HepG2 (cell line): Measurements from ENCODE around the gene CAMK2G. TPM values are rescaled to one million over a fixed set of nuclear protein-coding genes. Genes with fewer than 3 reads are reported as not detected.

Source experiments
- ATAC-seq: fragments of 200-7000 bp; cut with Tn5 transposase; 3 replicates; pipeline ENCODE4 v1.9.1; 2020; ENCODE audit warnings: mild to moderate bottlenecking, moderate library complexity
- BruUV-seq: library from RNA; stranded (reverse); fragments of 400-500 nt; replicated peaks from 2 replicates; lab custom pipeline; 2021; lab: Mats Ljungman, UMichigan
- CTCF ChIA-PET: fragments of 300-600 bp; formaldehyde crosslinking; extraction: SDS; loops from one replicate; lab custom pipeline; 2021; ENCODE audit warnings: low total read pairs, inconsistent platforms, low intra/inter-chr PET ratio; lab: Yijun Ruan, JAX
- POLR2A ChIA-PET: fragments of 350-600 bp; sonication (Branson Sonifier 250); formaldehyde crosslinking; loops from one replicate; lab custom pipeline; 2020; ENCODE audit warnings: antibody characterized with exemption, inconsistent platforms; lab: Yijun Ruan, JAX
- DNase-seq: peaks from one replicate; pipeline ENCODE4 v3.0.0-alpha.2; 2015; ENCODE audit warnings: low spot score
- FAIRE-seq: peaks from 3 replicates; lab custom pipeline; 2011; peaks lifted over from hg19 to GRCh38; lab: Jason Lieb, UNC
- H2AFZ ChIP-seq: one replicate; pipeline ENCODE4 v1.6.1; 2011; ENCODE audit warnings: low read length, inconsistent platforms
- H3K27ac ChIP-seq: fragments of 300-600 bp; 3 replicates; pipeline ENCODE4 v1.8.0; 2011; ENCODE audit warnings: mixed run types, mild to moderate bottlenecking, mixed read lengths, low read length, inconsistent platforms; ENCODE audit not compliant: insufficient read depth; ENCODE audit errors: extremely low read length
- H3K27me3 ChIP-seq, 2 experiments: fragments of 200-600 bp in 1 of 2; 2 replicates in 1 of 2; 3 replicates in 1 of 2; pipeline versions ENCODE4 v1.6.0 to v1.8.0; 2011; ENCODE audit warnings: low read length in 2 of 2, mild to moderate bottlenecking in 2 of 2, moderate library complexity in 2 of 2, inconsistent platforms in 1 of 2; ENCODE audit not compliant: insufficient read depth in 2 of 2, control insufficient read depth in 1 of 2
- H3K36me3 ChIP-seq, 2 experiments: fragments of 200-600 bp in 1 of 2; replicated peaks in 1 of 2; 2 replicates in 1 of 2; 3 replicates in 1 of 2; pipeline versions ENCODE4 v1.5.1 to v1.8.0; 2011; ENCODE audit warnings: low read length in 2 of 2, inconsistent platforms in 1 of 2; ENCODE audit not compliant: insufficient read depth in 2 of 2, control insufficient read depth in 1 of 2
- H3K4me1 ChIP-seq: 2 replicates; pipeline ENCODE4 v1.5.1; 2012; ENCODE audit warnings: low read length, inconsistent platforms; ENCODE audit not compliant: insufficient read depth
- H3K4me2 ChIP-seq: 2 replicates; pipeline ENCODE4 v1.6.0; 2011; ENCODE audit warnings: low read depth, low read length, inconsistent platforms
- H3K4me3 ChIP-seq, 3 experiments: fragments of 200-600 bp in 1 of 3; sonication (generic), shearing (Covaris generic) in 1 of 3; replicated peaks in 1 of 3; 2 replicates each; pipeline ENCODE4 v1.5.1; 2011 to 2016; ENCODE audit warnings: low read length in 3 of 3, inconsistent platforms in 2 of 3, low read depth in 2 of 3, mild to moderate bottlenecking in 2 of 3, control low read depth in 1 of 3, mixed read lengths in 1 of 3; ENCODE audit not compliant: insufficient read depth in 1 of 3
- H3K79me2 ChIP-seq: one replicate; pipeline ENCODE4 v1.6.1; 2011; ENCODE audit warnings: low read length, inconsistent platforms; ENCODE audit not compliant: insufficient read depth
- H3K9ac ChIP-seq: 2 replicates; pipeline ENCODE4 v1.6.0; 2011; ENCODE audit warnings: mild to moderate bottlenecking, low read depth, low read length, inconsistent platforms; ENCODE audit not compliant: insufficient read depth
- H3K9me3 ChIP-seq: 2 replicates; pipeline ENCODE4 v1.5.1; 2012; ENCODE audit warnings: mild to moderate bottlenecking, low read length
- H4K20me1 ChIP-seq: 2 replicates; pipeline ENCODE4 v1.6.0; 2011; ENCODE audit warnings: inconsistent platforms, mild to moderate bottlenecking, low read length, moderate library complexity; ENCODE audit not compliant: insufficient read depth
- FOSL2 ChIP-seq: sonication (generic); formaldehyde crosslinking; IDR thresholded peaks from 2 replicates; pipeline ENCODE4 v1.4.0; 2020; ENCODE audit warnings: missing genetic modification reagents
- KIAA2018 ChIP-seq: sonication (generic); formaldehyde crosslinking; IDR thresholded peaks from 2 replicates; pipeline ENCODE4 v1.5.0; 2020; ENCODE audit warnings: mild to moderate bottlenecking, missing genetic modification reagents, borderline replicate concordance
- NR2C2 ChIP-seq: sonication (generic); formaldehyde crosslinking; IDR thresholded peaks from 2 replicates; pipeline ENCODE4 v1.4.0; 2020; ENCODE audit warnings: missing genetic modification reagents, mild to moderate bottlenecking, moderate library complexity, borderline replicate concordance
- ZNF121 ChIP-seq: sonication (generic); formaldehyde crosslinking; IDR thresholded peaks from 2 replicates; pipeline ENCODE4 v1.5.0; 2020; ENCODE audit warnings: mild to moderate bottlenecking, missing genetic modification reagents
- WGBS: methylation state at CpG from one replicate; pipeline ENCODE4 v1.1.6; 2017; ENCODE audit warnings: low lambda C conversion rate; 5-methylcytosine and 5-hydroxymethylcytosine counted together
- in situ Hi-C: cut with HindIII; loops from 2 replicates; pipeline ENCODE4 v1.10.0; 2017; ENCODE audit warnings: low pct_unique_long_range_greater_than_20kb; ENCODE audit not compliant: extremely low pct_ligation_motif_present
- intact Hi-C: fragments of 100-400 bp; cut with micrococcal nuclease; formaldehyde crosslinking; loops from one replicate; pipeline ENCODE4 v1.10.0; 2022; ENCODE audit not compliant: unreplicated experiment
- polyA plus RNA-seq, 8 experiments: library from polyadenylated mRNA; depleted of rRNA in 3 of 8; stranded (reverse) in 7 of 8; unstranded in 1 of 8; fragments of >200 nt; fragmentation: Illumina TruSeq in 4 of 8; extraction: Trizol in 4 of 8; gene quantifications; 2 replicates each; pipeline versions ENCODE4 v1.2.1 to v1.2.3, GENCODE V29; 2011 to 2016; ENCODE audit warnings: low read depth in 4 of 8, missing spikeins in 1 of 8, mixed read lengths in 1 of 8; ENCODE audit not compliant: insufficient read depth in 1 of 8
- total RNA-seq, 5 experiments: library from RNA; depleted of rRNA; stranded (reverse); fragments of >200 nt; fragmentation: Illumina TruSeq; extraction: Trizol; gene quantifications; 2 replicates each; pipeline ENCODE4 v1.2.3, GENCODE V29; 2016; ENCODE audit warnings: low read depth in 1 of 5
- TF ChIP-seq, protein P1 (sequence below): IDR thresholded peaks from 2 replicates; pipeline ENCODE4 v1.6.1; 2016; ENCODE audit warnings: low read depth, borderline replicate concordance

Gene CAMK2G
- total and polyA plus RNA-seq, 2 of the 13 experiments (the other 11 are each of a cell fraction or from before 2014, with no cell fraction given) = 15.9 to 18.8 TPM

GRCh38 chr10:73779018-73779417, 95.3 kb downstream of the CAMK2G start:
- no peak overlapping the region for H3K4me2 ChIP-seq
- H3K27me3 ChIP-seq = no peaks in the 10 kb centered on the region; a peak in 1 of 5 replicates
- H3K4me3 ChIP-seq = no peak overlapping the region
- in situ Hi-C loops (no loop called here), intact Hi-C loops (no loop called here)
- no peak overlapping the region for H3K9ac ChIP-seq
- ChIA-PET POLR2A (no interaction called here), CTCF (no interaction called here)
- TF ChIP-seq, protein P1, sequence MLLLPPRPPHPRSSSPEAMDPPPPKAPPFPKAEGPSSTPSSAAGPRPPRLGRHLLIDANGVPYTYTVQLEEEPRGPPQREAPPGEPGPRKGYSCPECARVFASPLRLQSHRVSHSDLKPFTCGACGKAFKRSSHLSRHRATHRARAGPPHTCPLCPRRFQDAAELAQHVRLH (CRISPR knock-in tag) = no peak
- peak; percentile 69 for TF ChIP-seq ZNF121
- no peak for TF ChIP-seq FOSL2
- no peak overlapping the region for H3K27ac ChIP-seq
- DNase-seq (no peak), FAIRE-seq (no peak), ATAC-seq (no peak)
- H3K36me3 ChIP-seq = peaks cover 1 to 13% of the 10 kb centered on the region in 2 experiments; a peak in 3 of 5 replicates
- peaks cover 7% of the 10 kb centered on the region; the same call in 1 of the 2 replicates for H4K20me1 ChIP-seq
- H2AFZ ChIP-seq = no peak overlapping the region
- H3K9me3 ChIP-seq = no peaks in the 10 kb centered on the region
- peaks cover 39% of the 10 kb centered on the region for H3K4me1 ChIP-seq
- H3K79me2 ChIP-seq = peaks cover 64% of the 10 kb centered on the region
- BruUV-seq = no TSS peak
- WGBS = 99% methylated on average over 5 of the region's 5 CpGs

- FAIRE-seq (no peak), ATAC-seq (0 out of 3 replicates have a peak, but pooled peaks have one; percentile 5), DNase-seq (peak; percentile 18)
- intact Hi-C loops (loop anchor here (5.0 kb wide), 1 partner anchor 103 kb away; no protein-coding TSS in a partner anchor), in situ Hi-C loops (no loop called here)
- Histone ChIP-seq H3K36me3 (peaks cover 10 to 29% of the 10 kb centered on the region in 2 experiments), H4K20me1 (peaks cover 7% of the 10 kb centered on the region; the same call in 1 of the 2 replicates), H3K9me3 (no peaks in the 10 kb centered on the region), H2AFZ (no peak overlapping the region), H3K79me2 (peaks cover 39% of the 10 kb centered on the region), H3K4me3 (peak overlapping the region; percentile 68 to 84 (median 77)), H3K27me3 (no peaks in the 10 kb centered on the region; a peak in 1 of 5 replicates), H3K27ac (no peak overlapping the region), H3K9ac (peak overlapping the region; percentile 80), H3K4me2 (peak overlapping the region; percentile 95), H3K4me1 (peaks cover 25% of the 10 kb centered on the region)
- CTCF ChIA-PET = no interaction called here
- no TSS peak for BruUV-seq
- POLR2A ChIA-PET = no interaction called here
- 50% methylated on average over 5 of the region's 5 CpGs for WGBS
- no peak for TF ChIP-seq NR2C2 (CRISPR knock-in tag)
- no peak for TF ChIP-seq KIAA2018 (CRISPR knock-in tag)
Observed at GRCh38 chr10:73774637-73775036, 99.7 kb downstream of the CAMK2G start.
